NCI-H2107 (cell line): ENCODE measurements around the gene PAGR1.
"Not testable (repeated sequence)": the region's sequence is repeated elsewhere in the genome, so short reads cannot be mapped to it uniquely, and the experiment has no call there.

Source experiments
- DNase-seq: peaks from one replicate; lab custom pipeline; 2025; lab: John Stamatoyannopoulos, UW

PAGR1 gene

GRCh38 chr16:29815793-29816693 is at the start of gene PAGR1:
PAGR1 (plus strand) TSS chr16:29816152; CDS start chr16:29816526, 374 bp downstream.
- DNase-seq = peak; percentile 97

DNA sequence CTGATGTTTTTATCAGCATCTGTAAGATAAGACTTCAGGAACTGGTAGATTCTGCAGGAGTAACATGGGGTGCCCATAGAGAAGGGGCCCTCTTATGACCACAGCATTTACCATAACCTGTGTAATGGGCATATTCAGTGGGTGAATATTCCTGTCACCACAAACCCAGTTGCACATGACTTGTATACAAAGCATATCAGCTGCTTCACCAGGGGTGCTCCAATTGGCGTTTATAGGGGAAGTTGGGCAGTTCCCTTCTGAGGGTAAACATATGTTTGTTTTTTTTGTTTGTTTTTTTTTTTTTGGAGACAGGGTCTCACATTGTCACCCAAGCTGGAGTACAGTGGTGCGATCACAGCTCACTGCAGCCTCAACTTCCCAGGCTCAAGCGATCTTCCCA is 49.4 kb upstream of the PAGR1 start:
- no peak for DNase-seq

DNA sequence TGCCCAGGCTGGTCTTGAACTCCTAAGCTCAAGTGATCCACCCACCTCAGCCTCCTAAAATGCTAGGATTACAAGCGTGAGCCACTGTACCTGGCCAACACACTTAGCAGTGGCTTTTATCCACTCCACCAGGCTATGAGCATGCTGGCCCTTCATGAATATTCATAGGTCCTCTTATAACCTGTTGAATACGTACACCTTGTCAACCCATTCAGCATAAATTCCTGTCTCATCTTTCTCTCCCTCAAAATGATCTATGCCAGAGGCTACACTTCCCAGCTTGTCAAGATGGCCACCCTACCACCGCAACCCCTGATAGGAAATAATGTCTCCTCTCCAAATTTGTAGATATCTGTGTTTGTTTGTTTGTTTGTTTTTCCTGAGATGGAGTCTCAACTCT is 48.9 kb upstream of the PAGR1 start:
- no peak for DNase-seq

- no peak for DNase-seq
Measured at GRCh38 chr16:29769507-29769906, 46.4 kb upstream of the PAGR1 start.

DNA sequence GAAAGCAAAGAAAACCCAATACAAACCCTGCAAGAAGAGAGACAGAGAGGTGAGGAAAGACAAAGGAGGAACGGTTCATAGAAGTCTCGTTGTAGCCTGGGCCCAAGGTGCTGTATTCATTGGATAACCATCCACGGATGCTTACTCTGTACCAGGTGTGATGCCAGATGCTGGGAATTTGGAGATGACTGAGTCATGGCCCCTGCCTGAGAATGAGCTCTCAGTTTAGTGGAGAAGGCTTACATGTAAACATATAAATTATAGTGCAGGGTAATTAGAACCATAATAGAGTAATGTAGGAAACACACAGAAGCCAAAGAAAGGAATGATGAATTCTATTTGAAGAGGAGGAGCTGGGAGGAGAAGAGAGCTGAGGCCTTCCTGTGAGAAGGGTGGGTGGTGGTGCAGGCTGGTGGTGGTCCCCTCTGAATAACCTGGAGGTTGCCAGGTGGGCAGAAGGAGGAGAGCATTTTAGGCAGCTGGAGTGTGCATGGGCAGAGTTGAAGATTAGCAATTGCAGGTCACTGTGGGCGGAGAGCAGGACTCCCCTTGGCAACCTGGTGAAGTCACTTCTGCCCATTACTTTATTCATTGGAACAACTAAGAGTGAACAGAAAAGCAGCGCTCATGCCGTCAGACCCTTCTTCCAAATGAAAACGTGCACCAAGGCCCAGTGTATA is 45.6 kb upstream of the PAGR1 start:
- DNase-seq = no peak

DNA sequence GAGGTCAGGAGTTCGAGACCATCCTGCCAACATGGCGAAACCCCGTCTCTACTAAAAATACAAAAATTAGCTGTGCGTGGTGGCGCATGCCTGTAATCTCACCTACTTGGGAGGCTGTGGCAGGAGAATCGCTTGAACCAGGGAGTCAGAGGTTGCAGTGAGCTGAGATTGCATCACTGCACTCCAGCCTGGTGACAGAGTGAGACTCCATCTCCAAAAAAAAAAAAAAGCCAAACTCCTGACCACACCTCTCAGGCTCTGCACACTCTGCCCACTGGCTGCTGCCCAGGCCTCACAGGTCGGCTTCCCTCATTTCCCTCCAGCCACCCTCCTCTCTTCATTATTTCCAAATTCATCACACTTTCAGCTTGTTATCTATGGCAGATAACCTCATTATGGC is 43.6 kb upstream of the PAGR1 start:
- not testable (repeated sequence) for DNase-seq

DNA sequence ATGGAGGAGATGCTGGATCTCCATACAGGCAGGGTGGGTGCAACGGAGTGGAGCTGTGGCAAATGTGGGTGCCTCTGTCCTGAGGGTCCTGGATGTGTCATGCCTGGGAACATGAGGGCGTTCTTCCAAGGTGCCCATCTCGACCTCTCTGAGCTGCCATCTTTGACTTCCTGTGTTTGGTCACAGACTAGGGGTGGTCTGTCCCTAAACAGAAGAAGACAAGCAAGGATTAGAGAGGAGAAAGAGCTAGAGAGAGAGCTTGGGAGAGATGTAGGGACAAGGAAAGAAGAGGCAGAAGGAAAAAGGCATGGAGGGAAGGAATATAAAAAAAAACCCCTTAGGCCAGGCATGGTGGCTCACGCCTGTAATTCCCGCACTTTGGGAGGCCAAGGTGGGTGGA is 41.2 kb upstream of the PAGR1 start:
- DNase-seq = no peak

DNA sequence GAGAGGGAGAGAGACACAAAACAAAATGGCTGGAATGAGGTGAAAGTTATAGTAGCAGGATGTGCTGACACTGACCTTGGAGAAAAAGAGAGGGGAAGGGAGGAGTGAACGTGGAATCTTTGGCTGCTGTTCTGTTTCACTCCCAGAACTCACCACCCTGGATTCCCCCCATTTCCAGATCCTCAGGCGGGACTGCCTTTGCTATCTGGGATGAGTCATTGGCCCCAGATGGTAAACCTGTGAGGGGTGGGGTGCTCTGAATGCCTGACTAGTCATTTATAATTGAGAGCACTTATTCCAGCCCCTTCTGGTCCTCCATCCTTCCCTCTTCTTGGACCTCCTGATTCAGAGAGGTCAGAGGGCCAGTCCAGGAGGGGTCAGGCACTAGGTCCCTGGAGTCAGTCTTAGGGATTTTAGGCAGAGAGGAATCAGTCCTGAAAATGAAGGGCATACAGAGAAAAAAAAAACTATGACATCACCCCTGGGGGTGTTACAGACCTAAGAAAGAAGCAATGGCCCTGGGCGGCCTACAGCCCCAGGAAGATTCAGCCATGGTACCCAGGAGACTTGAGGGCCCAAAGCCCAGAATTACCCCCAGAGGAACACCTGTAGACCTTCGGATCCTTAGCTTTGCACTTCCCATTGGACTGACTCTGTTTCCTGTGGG is 40.1 kb upstream of the PAGR1 start:
- no peak for DNase-seq

DNA sequence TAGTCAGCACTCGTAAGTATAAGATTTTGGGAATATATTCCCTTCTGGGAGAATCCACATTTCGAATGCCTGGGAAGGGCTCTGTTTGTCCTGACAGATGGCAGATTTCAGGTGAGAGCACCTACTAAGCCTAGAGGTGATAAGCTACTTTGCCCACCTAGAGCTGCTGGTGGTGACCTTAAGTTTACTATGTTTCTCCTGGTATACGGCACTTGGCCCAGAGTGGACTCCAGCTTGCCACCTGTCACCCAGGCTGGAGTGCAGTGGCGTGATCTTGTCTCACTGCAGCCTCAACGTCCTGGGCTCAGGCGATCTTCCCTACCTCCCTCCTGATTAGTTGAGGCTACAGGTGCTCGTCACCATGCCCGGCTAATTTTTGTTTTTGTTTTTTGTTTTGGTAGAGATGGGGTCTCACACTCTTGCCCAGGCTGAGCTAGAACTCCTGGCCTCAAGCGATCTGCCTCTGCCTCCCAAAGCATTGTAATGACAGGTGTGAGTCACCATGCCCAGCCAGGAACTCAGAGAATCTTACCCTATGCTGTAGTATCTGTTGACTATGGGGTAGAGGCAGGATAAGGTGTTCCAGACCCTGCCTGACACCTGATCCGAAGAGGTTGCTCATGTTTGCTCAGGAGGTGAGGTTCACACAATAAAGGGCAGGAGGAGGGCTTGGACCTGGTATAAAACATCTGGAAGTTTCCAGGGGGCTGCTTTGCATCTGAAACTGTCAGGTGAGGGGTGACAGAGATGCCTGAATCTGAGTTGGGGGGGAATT is 38.2 kb upstream of the PAGR1 start, which contains the start of gene ZG16:
ZG16 (plus strand) TSS at position 681 of the 775 bp plus-strand sequence. CDS start 1,011 bp downstream, outside the sequence.
- no peak for DNase-seq

GRCh38 chr16:29779474-29779873 is 36.5 kb upstream of the PAGR1 start:
- DNase-seq = no peak

DNA sequence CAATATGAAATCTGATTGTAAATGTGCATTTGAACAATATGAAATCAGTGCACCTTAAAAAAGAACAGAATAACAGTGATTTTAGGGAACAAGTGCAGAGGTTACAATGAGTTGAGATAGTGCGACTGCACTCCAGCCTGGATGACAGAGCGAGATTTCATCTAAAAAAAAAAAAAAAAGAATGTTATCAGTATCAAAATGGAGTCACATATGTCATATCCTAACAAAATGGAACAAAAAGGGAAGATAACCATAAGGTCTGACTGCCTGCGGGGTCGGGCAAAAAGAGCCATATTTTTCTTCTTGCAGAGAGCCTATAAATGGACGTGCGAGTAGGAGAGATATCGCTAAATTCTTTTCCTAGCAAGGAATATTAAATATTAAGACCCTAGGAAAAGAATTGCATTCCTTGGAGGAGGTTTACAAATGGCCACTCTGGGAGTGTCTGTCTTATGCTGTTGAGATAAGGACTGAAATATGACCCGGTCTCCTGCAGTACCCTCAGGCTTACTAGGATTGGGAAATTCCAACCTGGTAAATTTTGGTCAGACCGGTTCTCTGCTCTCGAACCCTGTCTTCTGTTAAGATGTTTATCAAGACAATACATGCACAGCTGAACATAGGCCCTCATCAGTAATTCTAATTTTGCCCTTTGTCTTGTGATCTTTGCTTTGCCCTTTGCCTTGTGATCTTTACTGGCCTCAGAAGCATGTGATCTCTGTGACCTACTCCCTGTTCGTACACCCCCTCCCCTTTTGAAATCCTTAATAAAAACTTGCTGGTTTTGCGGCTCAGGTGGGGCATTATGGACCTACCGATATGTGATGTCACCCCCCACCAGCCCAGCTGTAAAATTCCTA is 32.6 kb upstream of the PAGR1 start:
- DNase-seq = not testable (repeated sequence)

DNA sequence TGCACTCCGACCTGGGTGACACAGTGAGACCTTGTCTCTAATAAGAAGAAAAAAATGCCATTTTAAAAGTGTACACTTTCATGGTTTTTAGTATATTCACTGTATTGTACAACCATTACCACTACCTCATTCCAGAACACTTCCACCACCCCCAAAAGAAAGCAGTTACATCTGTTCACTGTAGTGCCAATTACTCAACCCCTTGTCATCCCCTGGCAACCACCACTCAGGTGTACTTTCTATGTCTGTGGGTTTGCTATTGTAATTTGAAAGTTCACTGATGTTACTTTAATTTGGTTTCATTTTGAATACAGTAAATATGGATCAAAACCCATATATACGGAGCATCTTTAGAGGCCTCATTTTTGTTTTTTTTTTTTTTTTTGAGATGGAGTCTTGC is 31.8 kb upstream of the PAGR1 start:
- no peak for DNase-seq

DNA sequence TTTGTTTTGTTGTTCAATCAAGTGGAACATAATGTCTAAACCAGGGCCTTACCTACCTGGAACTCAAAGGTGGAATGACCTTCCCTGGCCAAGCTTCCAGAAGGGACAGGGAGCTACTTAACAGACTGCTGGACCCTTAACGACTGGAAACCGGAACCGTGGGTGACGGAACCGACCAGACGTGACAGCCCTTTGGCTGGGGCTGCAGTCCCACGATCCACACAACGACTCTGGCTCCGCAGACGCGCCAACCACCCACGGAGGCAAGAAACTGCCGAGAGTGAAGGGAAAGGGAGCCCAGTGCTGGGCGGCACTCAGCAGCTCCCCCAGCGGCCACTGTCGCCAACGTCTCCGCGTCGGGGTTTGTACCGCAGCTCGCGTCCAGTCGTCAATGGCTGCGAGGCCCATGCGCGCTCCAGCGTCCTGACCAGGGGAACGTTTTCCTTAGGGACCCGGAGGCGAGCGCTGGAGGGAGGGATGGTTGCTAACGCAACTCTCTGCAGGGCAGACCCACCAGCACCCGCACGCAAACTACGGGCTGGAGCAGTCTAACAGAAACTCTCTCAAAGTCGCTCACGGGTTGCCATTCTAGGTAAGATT is 31.0 kb upstream of the PAGR1 start:
- no peak for DNase-seq

DNA sequence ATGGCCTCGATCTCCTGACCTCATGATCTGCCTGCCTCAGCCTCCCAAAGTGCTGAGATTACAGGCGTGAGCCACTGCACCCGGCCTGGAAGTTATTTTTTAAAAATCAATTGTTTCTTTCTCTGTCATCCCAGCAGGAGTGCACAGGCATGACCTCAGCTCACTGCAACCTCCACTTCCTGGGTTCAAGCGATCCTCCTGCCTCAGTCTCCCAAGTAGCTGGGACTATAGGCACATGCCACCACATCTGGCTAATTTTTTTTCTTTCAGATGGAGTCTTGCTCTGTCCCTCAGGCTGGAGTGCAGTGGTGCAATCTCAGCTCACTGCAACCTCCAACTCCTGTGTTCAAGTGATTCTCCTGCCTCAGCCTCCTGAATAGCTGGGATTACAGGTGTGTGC is 28.8 kb upstream of the PAGR1 start:
- not testable (repeated sequence) for DNase-seq

DNA sequence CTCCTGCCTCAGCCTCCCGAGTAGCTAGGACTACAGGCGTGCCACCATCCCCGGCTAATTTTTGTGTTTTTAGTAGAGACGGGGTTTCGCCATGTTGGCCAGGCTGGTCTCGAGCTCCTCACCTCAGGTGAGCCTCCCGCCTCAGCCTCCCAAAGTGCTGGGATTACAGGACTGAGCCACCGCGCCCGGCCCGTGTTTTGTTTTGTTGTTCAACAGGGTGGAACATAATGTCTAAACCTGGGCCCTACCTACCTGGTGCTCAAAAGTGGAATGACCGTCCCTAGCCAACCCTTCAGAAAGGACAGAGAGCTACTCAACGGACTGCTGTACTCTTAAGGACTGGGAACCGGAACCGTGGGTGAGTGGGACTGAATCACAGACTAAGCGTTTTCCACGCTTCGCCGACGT is 26.2 kb upstream of the PAGR1 start:
- DNase-seq = no peak

GRCh38 chr16:29790183-29790948 is 25.6 kb upstream of the PAGR1 start, which contains the start of gene KIF22:
KIF22 (plus strand) TSS chr16:29790751; CDS start chr16:29790760, 9 bp downstream.
- DNase-seq = peak; percentile 97

DNA sequence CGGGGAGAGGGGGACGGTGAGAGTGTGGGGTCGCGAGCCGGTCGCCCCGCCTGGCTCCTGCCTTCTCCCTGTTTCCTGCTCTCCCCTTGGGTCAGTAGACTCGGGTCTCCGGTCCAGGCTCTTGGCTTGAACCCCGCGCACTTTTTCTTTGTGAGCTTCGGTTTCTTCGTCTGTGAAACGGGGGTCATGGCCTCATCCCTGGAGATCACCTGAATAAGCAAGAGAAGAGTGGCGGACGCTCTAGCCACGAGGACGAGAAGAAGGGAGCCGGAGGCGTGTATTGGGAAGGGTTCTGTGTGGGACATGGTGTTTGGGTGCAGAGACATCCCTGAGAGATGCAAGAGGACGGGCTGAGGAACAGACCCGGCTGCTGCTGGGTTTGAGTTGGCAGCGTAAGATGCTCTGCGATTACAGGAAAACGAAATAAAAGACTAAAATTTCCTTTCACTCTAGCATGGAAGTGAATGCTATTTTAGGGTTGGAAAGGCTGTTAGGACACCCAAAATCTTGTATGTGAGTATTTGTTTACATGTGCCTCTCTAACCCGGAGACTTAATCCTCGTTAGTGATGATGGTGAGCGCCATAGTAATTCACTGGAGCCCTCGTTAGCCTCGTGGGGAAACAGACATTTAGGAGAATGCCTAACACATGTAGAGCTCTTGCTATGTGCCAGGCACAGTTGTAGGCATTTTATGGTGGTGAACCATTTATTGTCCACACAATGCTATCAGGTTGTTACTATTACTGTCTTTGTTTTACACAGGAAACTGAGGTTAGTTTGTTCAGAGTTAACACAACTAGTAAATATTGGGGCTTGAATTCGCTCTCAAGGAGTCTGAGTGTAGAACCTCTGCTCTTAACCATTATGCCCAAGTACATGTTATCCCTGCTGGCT is 24.8 kb upstream of the PAGR1 start:
- no peak for DNase-seq
